Suppressor macrophage treated with lipopolysaccharide for 4 hours (primary cell): ENCODE results near the gene KIAA0513.
A peak's percentile ranks its signal among the peaks of the same experiment; 100 is the strongest.
"Not testable (repeated sequence)": the region's sequence is repeated elsewhere in the genome, so short reads cannot be mapped to it uniquely, and the experiment has no call there.

Experiments
- DNase-seq: peaks from one replicate; pipeline ENCODE4 v3.0.0-alpha.2; 2020

KIAA0513 gene

DNA sequence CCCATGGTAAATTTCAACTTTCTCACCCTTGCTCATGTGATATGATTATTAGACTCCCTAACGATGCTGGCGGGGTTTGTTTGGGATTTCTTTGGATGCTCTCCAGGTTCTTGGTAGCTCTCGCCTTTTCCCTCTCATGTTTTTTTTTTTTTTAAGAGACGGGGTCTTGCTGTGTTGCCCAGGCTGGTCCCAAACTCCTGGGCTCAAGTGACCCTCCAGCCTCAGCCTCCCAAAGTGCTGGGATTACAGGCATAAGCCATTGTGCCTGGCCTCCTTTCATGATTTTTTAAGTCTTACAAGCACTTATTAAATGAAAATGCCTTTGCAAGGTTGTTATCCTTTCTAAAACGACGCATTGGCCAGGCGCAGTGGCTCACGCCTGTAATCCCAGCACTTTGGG is 24.1 kb downstream of the KIAA0513 start:
- no peak for DNase-seq

DNA sequence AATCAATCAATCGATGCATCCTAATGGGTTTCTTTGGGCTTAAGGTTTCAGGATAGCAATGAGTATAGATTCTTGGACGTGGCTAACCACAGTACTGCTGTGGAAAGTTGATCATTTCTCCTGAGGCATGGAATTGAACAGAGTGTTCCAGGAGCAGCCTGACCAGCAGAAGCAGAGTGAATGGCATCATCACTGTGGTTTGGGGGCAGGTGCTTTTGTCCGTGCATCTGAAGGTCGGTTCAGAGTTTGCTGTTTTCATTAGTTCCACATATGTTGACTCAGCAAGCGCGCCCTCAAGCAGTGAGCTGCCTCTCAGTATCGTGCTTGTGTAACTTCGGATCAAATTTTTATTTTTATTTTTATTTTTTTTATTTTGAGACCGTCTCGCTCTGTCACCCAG is 24.9 kb downstream of the KIAA0513 start:
- DNase-seq, result no peak

DNA sequence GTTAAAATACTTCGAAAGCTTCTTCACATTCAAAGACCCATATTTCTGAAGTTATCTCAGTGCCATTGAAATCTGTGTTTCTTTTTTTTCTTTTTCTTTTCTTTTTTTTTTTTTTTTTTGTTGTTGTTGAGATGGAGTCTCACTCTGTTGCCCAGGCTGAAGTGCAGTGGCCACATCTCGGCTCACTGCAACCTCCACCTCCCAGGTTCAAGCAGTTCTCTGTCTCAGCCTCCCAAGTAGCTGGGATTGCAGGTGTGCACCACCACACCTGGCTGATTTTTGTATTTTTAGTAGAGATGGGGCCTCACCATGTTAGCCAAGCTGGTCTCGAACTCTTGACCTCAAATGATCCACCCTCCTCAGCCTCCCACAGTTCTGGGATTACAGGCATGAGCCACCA is 26.7 kb downstream of the KIAA0513 start:
- DNase-seq, result not testable (repeated sequence)

DNA sequence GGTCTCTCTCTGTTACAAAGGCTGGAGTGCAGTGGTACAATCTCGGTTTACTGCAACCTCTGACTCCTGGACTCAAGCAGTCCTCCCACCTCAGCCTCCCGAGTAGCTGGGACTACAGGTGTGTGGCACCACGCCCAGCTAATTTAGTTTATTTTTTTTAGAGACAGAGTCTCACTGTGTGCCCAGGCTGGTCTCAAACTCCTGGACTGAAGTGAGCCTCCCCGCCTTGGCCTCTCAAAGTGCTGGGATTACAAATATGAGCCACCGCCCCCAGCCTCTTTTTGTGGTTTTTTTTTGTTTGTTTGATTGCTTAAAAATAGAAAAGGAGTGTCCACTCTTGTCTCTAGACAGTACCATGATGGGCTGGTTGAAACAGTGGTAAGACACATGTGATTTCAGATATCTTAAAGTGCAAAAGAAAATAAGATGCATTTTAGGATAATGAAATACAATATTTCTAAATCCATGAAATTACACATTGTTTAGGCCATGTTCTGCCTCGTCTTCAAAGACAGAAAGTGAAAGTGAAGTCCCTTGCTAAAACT is 27.4 kb downstream of the KIAA0513 start:
- no peak for DNase-seq

DNA sequence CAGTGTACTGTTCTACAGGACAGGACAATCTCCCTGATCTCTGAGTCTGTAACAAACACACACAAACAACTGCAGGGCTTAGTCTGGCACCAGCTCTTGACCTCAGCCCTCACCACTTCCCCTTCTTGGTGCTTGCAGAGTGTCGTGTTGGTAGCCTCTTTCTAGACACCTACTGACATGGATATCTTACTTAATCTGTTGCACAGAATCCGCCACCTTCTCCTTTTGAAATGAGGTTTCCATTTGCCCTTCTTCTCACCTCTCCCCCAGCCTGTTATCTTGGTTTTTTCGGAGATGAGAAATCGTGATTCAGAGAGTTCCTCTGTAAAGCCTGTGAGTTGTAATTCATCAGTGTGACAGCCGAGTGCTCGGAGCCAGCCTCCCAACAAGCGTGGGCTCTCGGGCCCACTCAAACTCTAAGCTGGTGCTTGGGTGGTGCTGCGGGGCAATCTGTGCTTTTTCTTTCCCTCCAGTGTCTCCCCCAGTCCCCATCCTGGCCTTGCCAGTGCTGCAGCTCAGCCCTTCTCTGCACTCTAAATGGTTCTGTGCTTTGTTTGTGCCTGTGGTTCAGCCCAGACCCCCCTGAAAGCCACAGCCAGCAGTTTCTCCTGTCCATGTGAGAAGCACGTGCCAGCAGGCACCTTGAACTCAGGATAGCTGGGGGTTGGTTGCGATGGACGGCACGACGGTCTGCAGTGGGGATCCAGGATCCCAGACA is 28.1 kb downstream of the KIAA0513 start:
- DNase-seq, result peak; percentile 91

GRCh38 chr16:85056211-85056748 is 28.7 kb downstream of the KIAA0513 start:
- peak; percentile 47 for DNase-seq

DNA sequence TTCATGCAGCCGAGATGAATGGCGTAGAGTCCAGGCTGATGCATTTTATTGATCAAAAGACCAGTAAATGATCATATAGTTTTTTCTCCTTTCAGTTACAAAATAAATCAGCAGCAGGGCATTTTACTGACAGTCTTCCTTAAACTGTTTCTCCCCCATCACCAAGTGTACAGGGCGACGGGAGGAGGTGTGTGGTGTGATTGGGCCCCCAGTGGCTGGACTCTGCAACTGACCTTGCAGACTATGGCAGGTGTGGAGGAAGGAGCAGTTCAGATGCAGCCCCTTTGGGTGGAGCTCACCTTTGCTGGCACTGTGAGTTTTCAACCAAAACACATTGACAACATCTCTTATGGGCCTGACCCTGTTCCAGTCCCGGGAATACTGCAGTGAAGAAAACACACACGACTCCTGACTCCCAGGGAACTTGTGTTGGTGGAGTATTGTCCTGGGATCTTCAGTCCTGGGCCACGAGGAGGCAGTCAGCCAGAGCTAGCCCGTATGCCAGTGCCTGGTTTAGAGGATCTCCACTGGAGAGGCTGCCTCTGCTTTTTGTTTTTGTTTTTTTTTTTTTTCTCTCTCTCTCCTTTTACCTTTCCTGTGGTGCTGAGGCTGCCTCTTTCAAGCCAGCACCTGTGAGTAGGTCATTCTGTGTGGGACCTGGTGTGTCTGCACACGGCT is 29.8 kb downstream of the KIAA0513 start:
- DNase-seq, result no peak

DNA sequence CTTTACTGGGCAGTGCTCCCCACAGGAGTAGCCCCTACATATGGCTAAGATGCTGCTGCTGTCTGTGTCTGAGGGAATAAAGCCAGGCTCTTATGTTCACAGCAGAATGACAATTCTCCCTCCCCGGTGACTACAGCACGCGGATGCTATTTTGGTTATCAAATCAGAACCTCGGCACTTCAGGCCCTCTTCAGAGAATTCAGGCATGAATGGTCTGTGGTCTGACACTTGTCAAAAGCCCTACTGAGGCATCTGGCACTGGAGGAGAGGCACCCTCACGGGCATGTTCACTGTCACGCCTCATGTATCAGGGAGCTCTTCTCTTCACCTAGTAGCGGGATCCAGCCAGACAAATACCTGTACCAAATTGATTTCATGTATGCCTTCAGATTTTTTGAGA is 30.4 kb downstream of the KIAA0513 start:
- DNase-seq, result no peak

- DNase-seq, result no peak
These were observed 31.3 kb downstream of the KIAA0513 start for GRCh38 chr16:85058909-85059308.

- DNase-seq, result peak; percentile 92
These were observed 34.0 kb downstream of the KIAA0513 start for GRCh38 chr16:85061566-85061965.

DNA sequence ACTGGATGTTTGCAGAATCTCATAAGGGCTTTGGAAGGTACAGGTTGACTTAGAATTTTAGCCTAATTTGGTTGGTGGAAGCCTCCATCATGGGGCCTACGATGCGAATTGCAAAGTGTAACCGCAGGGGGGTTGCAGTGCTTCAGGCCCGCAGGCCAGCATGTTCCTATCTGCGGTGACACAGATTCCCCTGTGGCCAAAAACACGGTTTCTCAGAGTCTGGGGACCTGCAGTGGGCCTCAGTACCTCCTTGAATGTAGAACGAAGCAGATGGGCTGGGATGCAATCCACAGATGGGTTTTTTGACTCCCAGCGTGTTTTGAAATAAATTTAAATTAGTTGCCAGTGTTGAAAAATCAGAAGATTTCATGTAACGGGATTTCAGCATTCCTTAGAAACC is 34.7 kb downstream of the KIAA0513 start:
- DNase-seq, result no peak

DNA sequence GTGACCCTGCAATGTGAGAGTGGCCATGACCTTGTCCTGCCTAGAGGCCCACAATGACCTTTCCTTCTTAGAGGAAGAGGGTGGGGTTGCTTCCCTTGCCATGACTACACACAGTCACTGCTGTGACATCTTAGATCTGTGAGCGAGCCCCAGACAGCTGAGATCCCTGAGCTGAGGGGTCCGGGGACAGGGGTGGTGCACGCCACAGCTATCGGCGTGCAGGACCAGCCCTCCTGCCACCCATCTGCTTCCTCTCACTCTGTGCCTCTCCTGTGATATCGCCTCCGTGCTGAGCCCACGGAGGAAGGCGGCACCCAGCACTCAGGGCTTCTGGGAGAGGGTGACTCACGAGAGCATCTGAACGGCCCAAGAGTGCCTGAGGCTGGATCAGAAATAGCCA is 35.2 kb downstream of the KIAA0513 start:
- peak; percentile 39 for DNase-seq

DNA sequence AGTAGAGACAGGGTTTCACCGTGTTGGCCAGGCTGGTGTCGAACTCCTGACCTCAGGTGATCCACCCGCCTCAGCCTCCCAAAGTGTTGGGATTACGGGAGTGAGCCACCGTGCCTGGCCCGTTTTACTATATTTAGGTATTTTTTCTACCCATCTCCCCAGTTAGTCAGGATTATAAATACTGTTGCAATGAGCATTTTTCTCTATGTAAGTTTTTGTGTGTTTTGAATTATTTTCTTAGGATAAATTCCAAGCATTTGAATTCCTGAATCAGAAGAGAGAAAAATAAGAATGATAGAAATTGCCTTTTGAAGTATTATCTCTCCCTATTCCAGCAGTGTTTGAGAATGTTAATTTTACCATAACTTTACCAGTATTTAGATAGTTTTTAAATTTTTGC is 36.6 kb downstream of the KIAA0513 start:
- DNase-seq, result no peak

DNA sequence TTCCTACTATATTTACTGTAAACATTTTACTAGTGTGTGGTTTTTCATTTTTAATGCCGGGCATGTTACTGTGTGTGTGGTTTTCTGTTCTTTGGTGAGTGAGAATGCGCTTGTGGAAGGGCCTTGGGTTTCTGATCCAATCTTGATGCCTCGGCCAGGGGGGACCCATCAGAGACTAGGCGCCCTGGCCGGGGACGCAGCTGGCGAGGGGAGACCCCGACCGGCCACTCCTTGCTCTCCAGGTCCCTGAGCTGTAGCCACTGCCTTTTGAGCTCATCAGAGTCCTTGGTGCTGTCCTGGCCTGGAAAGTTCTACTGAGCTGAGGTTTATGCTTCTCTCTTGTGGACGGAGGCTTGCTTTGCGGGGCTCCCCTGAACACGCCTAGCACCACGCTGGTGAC is 37.5 kb downstream of the KIAA0513 start:
- DNase-seq, result no peak

DNA sequence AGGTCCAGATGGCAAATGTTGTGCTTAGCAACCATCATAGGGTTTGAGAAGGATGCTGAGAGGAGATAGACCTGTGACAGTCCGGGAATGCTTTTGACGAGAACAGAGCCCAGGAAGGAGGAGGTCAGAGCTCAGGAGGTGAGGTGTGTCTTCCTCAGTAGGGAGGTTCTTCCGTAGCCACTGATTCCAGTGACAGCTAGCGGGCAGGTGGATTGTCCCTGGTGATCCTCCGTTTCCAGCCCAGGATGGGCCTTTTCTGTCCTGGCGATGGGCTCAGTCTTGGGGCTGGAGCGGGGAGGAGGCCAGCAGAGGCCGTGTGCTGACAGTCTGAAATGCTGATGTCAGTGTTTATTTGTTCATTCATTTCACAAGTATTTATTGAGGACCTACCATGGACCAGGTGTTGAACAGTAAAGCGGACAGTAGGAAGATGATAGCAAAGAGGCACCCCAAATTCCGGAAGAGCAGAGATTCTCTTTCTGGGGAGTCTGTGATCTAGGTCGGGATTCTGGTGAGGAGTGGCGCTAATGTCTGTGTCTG is 38.8 kb downstream of the KIAA0513 start:
- no peak for DNase-seq

DNA sequence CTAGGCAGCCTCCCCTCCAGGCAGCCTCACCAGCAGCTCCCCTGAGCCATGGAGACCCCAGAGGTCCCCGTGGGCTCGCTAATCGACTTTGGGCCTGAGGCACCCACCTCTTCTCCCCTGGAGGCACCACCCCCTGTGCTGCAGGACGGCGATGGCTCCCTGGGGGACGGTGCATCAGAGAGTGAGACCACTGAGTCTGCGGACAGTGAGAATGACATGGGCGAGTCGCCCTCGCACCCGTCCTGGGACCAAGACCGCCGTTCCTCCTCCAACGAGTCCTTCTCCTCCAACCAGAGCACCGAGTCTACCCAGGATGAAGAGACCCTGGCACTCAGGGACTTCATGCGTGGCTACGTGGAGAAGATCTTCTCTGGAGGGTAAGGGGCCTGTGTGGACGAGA is 39.4 kb downstream of the KIAA0513 start:
- no peak for DNase-seq

- no peak for DNase-seq
These were observed 39.8 kb downstream of the KIAA0513 start for GRCh38 chr16:85067426-85067825.

DNA sequence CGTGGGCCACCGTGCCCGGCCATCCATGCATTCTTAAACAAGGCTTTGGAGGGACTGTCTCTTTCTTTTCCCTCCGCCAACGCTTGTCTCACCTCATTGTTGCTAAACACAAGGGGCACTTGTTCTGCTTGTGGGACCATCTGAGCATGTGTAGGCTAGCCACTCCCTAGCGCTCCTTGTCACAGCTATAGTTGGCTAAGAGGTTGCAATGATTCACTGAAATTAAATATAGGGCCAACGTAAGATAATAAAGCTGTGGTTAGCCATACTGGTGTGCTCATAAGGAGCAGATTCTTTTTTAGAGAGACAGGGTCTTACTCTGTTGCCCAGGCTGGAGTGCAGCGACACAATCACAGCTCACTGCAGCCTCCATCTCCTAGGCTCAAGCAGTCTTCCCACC is 41.2 kb downstream of the KIAA0513 start:
- no peak for DNase-seq

- no peak for DNase-seq
These were observed 41.6 kb downstream of the KIAA0513 start for GRCh38 chr16:85069171-85069570.

GRCh38 chr16:85072076-85072860 is 44.7 kb downstream of the KIAA0513 start:
- DNase-seq, result peak; percentile 43

DNA sequence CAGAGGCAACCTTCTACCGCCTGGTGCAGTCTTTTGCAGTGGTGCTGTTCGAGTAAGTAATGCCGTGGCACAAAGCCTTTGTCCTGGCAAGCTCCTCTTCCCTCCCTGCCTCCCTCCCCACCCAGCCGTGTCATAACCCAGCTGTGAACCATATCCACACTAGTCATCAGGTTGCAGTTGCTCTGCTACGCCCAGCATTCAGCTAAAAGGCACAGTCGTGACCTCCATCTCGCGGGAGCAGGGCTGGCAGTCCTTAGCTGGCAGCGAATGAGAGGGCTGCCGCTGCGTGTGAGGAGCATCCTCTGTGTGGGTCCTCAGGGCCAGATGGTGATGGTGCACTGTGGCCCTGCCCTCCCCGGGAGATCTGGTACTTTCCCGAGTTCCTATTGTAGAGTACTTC is 45.4 kb downstream of the KIAA0513 start:
- no peak for DNase-seq

DNA sequence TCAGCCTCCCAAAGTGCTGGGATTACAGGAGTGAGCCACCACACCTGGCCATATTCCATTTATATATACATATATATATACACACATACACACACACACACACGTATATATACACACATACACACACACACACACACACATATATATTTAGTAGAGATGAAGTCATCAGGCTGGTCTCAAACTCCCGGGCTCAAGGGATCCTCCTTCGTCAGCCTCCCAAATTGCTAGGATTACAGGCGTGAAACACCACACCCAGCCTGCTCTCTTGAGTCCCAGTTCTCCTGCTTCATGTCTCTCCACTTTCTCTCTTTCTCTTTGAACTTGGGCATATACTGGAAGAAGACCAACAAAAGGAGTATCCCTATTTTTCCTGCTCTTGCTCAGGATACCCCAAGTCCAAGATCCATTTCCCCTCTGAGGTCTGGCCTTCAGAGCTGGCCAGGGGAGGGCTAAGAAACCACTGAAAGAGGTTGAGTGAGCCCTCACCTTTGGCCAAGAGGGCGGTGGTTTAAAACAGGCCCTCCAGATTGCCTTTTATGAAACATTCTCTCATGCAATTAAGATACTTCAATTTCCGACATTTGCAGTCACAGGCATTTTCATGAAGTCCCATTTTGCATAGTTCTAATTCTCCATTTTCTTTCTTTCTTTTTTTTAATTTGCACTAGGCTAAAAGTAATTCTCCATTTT is 46.8 kb downstream of the KIAA0513 start:
- no peak for DNase-seq
